ENCODE measurements around the gene FLAD1. TPM values are rescaled to one million over a fixed set of nuclear protein-coding genes. Genes with fewer than 3 reads are reported as not detected.

Gene FLAD1
- total RNA-seq (10 to 100 TPM; 17.5 to 22.8 (median 18.5) TPM), polyA plus RNA-seq (10 to 100 TPM; 24.6 to 36.5 (median 27.7) TPM)

GRCh38 chr1:154982897-154983648 lies at the start of gene FLAD1:
Gene FLAD1, plus strand, starts transcription at chr1:154983344. Its CDS starts 351 bp downstream, at chr1:154983695.
- no peaks in the 10 kb centered on the region for H3K9me3 ChIP-seq
- peak; percentile 99 for DNase-seq
- H3K4me1 ChIP-seq: peaks cover 0 to 23% (median 20%) of the 10 kb centered on the region in 4 donors
- WGBS, 2 donors: 0% methylated on average over 26 of the region's 26 CpGs
- H3K27me3 ChIP-seq: no peaks in the 10 kb centered on the region
- intact Hi-C loops (cut with DNase I): no loop called here
- peaks cover 7 to 23% (median 10%) of the 10 kb centered on the region in 4 donors for H3K36me3 ChIP-seq
- H3K4me3 ChIP-seq: peak within 1 kb of the TSS; percentile 56 to 78 (median 63)
- TF ChIP-seq CTCF (IDR thresholded peaks at IDR 0.05): no peak
- TF ChIP-seq POLR2A (IDR thresholded peaks at IDR 0.05): peak in 1 of 2 donors; percentile 32
- peak in 3 of 4 donors; percentile 68 to 75 (median 74) for TF ChIP-seq POLR2AphosphoS5 (IDR thresholded peaks at IDR 0.05)
- peak within 1 kb of the TSS; percentile 78 to 84 (median 80) for H3K27ac ChIP-seq

- peaks cover 0 to 26% (median 0%) of the 10 kb centered on the region in 4 donors for H3K36me3 ChIP-seq
- TF ChIP-seq POLR2AphosphoS5 (IDR thresholded peaks at IDR 0.05) (no peak), POLR2A (IDR thresholded peaks at IDR 0.05) (no peak), CTCF (IDR thresholded peaks at IDR 0.05) (no peak), EP300 (IDR thresholded peaks at IDR 0.05) (no peak)
- no peak overlapping the region for H3K4me3 ChIP-seq
- DNase-seq: no peak
- WGBS, 2 donors: 96 to 97% methylated on average over 5 of the region's 5 CpGs
- no peaks in the 10 kb centered on the region for H3K9me3 ChIP-seq
- peaks cover 0 to 31% (median 22%) of the 10 kb centered on the region in 4 donors for H3K4me1 ChIP-seq
- no peaks in the 10 kb centered on the region for H3K27me3 ChIP-seq
- no peak overlapping the region for H3K27ac ChIP-seq
- intact Hi-C loops (cut with DNase I): no loop called here
These were observed 48.7 kb upstream of the FLAD1 start for GRCh38 chr1:154934358-154934948.

GRCh38 chr1:154935749-154936554 lies 47.2 kb upstream of the FLAD1 start:
- peaks cover 0 to 38% (median 28%) of the 10 kb centered on the region in 4 donors for H3K4me1 ChIP-seq
- intact Hi-C loops (cut with DNase I): loop anchor here (2.0 kb wide), 2 partner anchors 65 to 377 kb away; partner anchors contain the start of gene UBE2Q1
- H3K4me3 ChIP-seq: peak overlapping the region; percentile 66 to 80 (median 70)
- H3K9me3 ChIP-seq: no peaks in the 10 kb centered on the region
- TF ChIP-seq POLR2A (IDR thresholded peaks at IDR 0.05) (no peak), CTCF (IDR thresholded peaks at IDR 0.05) (no peak), EP300 (IDR thresholded peaks at IDR 0.05) (no peak), POLR2AphosphoS5 (IDR thresholded peaks at IDR 0.05) (no peak)
- peak overlapping the region; percentile 90 to 98 (median 96) for H3K27ac ChIP-seq
- DNase-seq: no peak
- no peaks in the 10 kb centered on the region for H3K27me3 ChIP-seq
- 46 to 47% methylated on average over 27 of the region's 27 CpGs for WGBS, 2 donors
- H3K36me3 ChIP-seq: peaks cover 0 to 13% (median 0%) of the 10 kb centered on the region in 4 donors

GRCh38 chr1:154936555-154937084 lies 46.5 kb upstream of the FLAD1 start, which contains the start of gene PMVK:
Gene PMVK, minus strand, starts transcription at chr1:154936719. Its CDS starts 34 bp downstream, at chr1:154936685.
- intact Hi-C loops (cut with DNase I): loop anchor here (1.0 to 2.0 kb wide), 3 partner anchors 38 to 378 kb away; partner anchors contain the start of genes CKS1B and UBE2Q1
- peak within 1 kb of the TSS; percentile 90 to 98 (median 96) for H3K27ac ChIP-seq
- H3K4me3 ChIP-seq: peak within 1 kb of the TSS; percentile 66 to 80 (median 70)
- no peaks in the 10 kb centered on the region for H3K9me3 ChIP-seq
- WGBS, 2 donors: 0% methylated on average over 45 of the region's 45 CpGs
- H3K4me1 ChIP-seq: peaks cover 0 to 38% (median 28%) of the 10 kb centered on the region in 4 donors
- H3K27me3 ChIP-seq: no peaks in the 10 kb centered on the region
- H3K36me3 ChIP-seq: peaks cover 0 to 7% (median 0%) of the 10 kb centered on the region in 4 donors
- DNase-seq: peak; percentile 99
- TF ChIP-seq POLR2A (IDR thresholded peaks at IDR 0.05) (peak; percentile 51 to 54), CTCF (IDR thresholded peaks at IDR 0.05) (peak in 3 of 4 experiments; percentile 16 to 29 (median 28)), POLR2AphosphoS5 (IDR thresholded peaks at IDR 0.05) (peak; percentile 75 to 87 (median 83)), EP300 (IDR thresholded peaks at IDR 0.05) (no peak)
